COLO668 (cell line): ENCODE measurements around the gene RNF225.
"Not testable (repeated sequence)": the region's sequence is repeated elsewhere in the genome, so short reads cannot be mapped to it uniquely, and the experiment has no call there.

ENCODE experiments used
- DNase-seq: peaks from one replicate; lab custom pipeline; 2025; ENCODE audit not compliant: unreplicated experiment; lab: John Stamatoyannopoulos, UW

The RNF225 gene

DNA sequence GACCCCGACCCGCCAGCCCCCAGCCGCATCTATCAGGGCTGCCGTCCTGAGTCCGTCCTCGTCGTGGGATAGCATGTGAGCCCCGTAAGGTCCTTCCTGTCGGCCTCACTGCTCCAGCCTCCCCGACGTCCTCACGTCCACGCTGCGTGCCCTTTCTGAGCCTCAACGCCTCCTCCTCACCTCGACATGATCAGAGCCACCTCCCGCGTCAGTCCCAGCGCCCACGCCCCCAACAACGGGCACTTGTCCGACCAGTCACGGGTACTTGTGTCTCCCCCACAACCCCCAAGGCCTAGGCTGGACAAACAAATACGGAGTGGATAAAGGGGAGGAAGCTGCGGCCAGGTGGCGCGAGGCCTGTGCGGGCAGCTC lies 33.6 kb upstream of the RNF225 start:
- DNase-seq: peak; percentile 70

DNA sequence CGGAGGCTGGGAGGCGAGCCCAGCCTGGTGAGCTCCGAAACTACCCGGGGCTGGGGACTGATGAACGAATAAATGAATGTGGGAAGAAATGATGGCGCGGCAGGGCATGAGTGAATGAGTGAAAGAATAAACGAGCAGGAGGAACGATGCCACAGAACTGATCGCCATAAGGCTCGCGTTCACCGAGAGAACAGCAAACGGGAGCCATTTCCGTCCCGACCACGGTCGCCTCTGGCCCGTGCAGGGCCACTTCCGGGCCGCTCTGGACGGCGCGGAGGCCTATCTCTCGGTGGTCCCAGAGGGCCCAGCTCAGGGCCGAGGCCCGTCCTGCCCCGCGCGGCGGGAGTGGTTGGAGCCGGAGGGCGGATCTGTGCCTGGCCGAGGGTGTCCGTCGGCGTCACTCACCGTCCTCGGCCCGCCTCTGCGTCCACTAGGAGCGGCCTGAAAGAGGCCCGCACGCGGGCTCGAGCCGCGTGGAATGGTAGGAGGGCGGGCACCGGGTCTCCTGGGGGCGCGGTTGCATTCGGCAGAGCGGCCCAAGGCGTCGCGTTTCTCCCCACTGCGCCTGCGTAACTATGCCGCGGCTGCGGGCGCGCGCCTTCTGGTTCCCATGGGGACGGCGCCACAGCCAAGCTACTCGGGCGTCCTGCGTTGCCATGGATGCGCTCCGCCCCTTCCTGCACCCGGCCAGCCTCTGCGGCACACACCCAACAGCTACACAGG lies 33.0 kb upstream of the RNF225 start, which contains the start of gene ZNF497:
Gene ZNF497 (minus strand): TSS at position 480 of the 723 bp plus-strand sequence. CDS start 5,116 bp downstream, outside the sequence.
- peak; percentile 97 for DNase-seq

- no peak for DNase-seq
Measured at GRCh38 chr19:58364146-58364545, 31.3 kb upstream of the RNF225 start.

GRCh38 chr19:58366585-58367430 lies 28.6 kb upstream of the RNF225 start:
- no peak for DNase-seq

- no peak for DNase-seq
Measured at GRCh38 chr19:58367698-58368454, 27.6 kb upstream of the RNF225 start.

- DNase-seq: no peak
Measured at GRCh38 chr19:58368561-58369360, 26.7 kb upstream of the RNF225 start.

DNA sequence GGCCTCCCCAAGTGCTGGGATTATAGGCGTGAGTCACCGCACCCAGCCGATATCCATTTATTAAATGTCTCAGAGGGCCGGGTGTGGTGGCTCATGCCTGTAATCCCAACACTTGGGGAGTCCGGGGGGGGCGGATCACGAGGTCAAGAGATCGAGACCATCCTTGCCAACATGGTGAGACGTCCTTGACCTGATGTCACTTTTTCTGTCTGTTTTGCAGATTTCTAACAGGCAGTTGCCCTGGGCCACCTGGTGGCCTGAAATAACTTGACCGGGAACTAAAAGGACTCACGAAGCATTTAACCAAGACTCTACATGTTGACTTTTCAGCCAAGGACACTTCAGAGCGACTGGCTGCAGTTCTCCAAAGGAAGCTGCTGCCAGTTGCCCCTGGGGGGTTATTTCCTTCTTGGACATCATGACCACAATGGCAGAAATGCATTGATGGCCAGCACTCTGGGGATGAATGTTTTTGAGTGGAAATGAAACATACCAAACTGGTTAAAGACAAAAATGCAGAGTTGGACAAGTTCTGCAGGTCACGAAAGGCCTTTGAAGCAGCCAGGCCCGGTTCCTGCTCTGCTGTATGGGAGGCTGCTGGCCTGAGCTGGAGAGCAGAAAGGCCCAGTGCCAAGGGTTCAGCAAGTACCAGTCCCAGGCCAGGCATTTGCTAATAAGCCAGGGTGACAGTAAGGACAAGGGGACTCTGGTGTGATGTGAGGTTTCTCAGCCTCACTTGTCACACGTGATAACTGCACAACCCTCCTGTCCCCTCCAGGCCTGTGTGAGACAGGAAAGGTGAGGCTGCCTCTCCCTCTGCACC lies 22.9 kb upstream of the RNF225 start:
- no peak for DNase-seq

- no peak for DNase-seq
Measured at GRCh38 chr19:58374200-58374599, 21.3 kb upstream of the RNF225 start.

DNA sequence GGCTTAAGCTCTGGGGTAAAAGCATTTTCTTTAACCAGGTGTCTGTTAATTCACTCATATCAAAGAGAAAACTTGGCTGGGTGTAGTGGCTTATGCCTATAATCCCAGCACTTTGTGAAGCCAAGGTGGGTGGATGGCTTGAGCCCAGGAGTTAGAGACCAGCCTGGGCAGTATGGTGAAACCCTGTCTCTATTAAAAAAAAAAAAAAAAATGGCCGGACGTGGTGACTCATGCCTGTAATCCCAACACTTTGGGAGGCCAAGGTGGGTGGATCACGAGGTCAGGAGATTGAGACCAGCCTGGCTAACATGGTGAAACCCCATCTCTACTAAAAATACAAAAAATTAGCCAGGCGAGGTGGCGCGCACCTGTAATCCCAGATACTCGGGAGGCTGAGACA lies 18.7 kb upstream of the RNF225 start:
- DNase-seq: not testable (repeated sequence)

- no peak for DNase-seq
Measured at GRCh38 chr19:58379246-58379645, 16.2 kb upstream of the RNF225 start.

DNA sequence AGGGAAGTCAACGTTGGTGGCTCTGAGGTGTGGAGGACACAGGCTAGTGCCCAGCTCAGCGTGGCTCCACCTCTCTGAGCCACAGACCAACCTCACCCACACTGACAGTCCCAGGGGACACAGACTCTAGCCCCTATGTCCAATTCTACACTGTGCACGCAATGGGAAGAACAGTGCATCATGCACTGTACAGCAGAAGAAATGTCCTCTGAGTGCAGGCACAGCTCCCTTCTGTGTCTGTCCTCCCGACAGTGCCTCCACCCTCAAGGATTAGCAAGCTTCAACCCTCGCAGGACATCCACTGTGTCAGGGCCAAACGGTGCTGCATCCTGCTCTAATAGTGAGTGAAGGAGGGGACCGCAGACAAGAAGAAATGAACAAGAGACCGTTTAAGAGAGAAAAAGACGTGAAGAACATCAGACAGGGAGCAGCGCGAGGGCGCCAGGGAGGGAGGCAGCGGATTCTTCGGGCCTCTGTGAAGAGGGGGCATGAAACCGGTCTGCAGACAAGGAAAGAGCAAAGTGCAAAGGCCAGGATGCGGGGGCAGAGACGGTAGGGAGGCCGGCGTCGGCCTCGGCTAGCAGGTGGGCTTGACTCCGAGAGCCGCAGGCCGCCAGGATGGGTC lies 15.3 kb upstream of the RNF225 start:
- no peak for DNase-seq

GRCh38 chr19:58380662-58381459 lies 14.6 kb upstream of the RNF225 start, which contains the start of gene ZNF837:
TSS of gene ZNF837 (minus strand) at chr19:58381030. CDS start at chr19:58369332, 11,698 bp downstream.
- DNase-seq: peak; percentile 97

DNA sequence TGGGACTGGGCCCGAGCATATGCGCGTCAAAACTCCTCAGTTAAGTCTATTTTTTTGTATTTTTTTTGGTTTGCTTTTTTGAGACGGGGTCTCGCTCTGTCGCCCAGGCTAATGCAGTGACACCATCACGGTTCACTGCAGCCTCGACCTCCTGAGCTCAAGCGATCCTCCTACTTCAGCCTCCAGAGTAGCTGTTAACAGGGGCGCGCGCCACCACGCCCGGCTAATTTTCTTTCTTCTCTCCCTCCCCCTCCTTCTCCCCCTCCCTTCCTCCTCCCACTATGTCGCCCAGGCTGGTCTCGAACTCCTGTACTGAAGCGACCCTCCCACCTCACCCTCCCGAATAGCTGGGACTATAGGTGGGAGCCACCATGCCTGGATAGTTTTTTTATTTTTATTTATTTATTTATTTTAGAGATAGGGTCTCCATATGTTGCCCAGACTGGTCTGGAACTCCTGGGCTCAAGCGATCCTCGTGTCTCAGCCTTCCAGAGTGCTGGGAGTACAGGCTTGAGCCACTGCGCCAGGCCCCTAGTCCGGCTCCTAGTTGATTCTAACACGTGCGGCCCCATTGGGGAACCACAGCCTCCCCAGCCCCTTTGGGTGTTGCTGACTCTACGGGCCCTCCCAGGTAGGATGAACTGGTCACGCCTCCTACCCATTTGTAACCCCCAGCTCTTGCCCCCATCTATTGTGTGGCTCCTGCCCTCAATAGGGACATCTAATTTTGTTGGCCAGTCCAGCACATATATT lies 13.8 kb upstream of the RNF225 start:
- peak; percentile 43 for DNase-seq

GRCh38 chr19:58382997-58383603 lies 12.4 kb upstream of the RNF225 start:
- DNase-seq: no peak

GRCh38 chr19:58385313-58385890 lies 10.1 kb upstream of the RNF225 start:
- DNase-seq: peak; percentile 18

- DNase-seq: peak; percentile 42
Measured at GRCh38 chr19:58385891-58386575, 9.4 kb upstream of the RNF225 start.
